ENCODE measurements around the gene MKLN1. TPM values are rescaled to one million over a fixed set of nuclear protein-coding genes. Genes with fewer than 3 reads are reported as not detected.

MKLN1 gene
- total RNA-seq, 4 donors from 2014 or later, result 39.4 to 74.4 (median 53.2) TPM

DNA sequence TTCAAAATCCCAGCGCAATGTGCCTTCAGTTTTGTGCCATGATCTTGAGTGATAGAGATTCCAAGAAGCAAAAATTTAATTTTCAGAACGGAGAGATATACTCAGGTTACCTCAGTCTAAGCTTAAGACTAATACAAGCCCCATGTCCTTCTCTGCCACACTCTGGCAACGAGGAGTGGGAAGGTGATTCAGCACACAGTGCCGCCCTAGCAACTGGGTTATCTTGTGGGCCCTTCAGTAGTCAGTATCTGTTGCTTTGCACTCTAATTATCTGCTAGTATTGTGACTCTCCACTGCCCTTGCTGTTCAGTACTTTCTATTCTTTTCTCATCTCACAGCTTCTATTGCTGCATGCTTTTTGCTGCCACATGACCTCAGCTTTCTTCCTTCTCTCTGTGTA is 39.2 kb upstream of the MKLN1 start:
- Histone ChIP-seq H3K4me3 (no peak overlapping the region), H3K36me3 (no peaks in the 10 kb centered on the region), H3K4me1 (no peaks in the 10 kb centered on the region), H3K27me3 (no peaks in the 10 kb centered on the region), H3K9me3 (no peaks in the 10 kb centered on the region), H3K27ac (no peak overlapping the region)
- DNase-seq, result no peak
- TF ChIP-seq, protein P1, sequence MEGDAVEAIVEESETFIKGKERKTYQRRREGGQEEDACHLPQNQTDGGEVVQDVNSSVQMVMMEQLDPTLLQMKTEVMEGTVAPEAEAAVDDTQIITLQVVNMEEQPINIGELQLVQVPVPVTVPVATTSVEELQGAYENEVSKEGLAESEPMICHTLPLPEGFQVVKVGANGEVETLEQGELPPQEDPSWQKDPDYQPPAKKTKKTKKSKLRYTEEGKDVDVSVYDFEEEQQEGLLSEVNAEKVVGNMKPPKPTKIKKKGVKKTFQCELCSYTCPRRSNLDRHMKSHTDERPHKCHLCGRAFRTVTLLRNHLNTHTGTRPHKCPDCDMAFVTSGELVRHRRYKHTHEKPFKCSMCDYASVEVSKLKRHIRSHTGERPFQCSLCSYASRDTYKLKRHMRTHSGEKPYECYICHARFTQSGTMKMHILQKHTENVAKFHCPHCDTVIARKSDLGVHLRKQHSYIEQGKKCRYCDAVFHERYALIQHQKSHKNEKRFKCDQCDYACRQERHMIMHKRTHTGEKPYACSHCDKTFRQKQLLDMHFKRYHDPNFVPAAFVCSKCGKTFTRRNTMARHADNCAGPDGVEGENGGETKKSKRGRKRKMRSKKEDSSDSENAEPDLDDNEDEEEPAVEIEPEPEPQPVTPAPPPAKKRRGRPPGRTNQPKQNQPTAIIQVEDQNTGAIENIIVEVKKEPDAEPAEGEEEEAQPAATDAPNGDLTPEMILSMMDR (IDR thresholded peaks at IDR 0.05), result no peak
- TF ChIP-seq POLR2A (IDR thresholded peaks at IDR 0.05), result no peak

DNA sequence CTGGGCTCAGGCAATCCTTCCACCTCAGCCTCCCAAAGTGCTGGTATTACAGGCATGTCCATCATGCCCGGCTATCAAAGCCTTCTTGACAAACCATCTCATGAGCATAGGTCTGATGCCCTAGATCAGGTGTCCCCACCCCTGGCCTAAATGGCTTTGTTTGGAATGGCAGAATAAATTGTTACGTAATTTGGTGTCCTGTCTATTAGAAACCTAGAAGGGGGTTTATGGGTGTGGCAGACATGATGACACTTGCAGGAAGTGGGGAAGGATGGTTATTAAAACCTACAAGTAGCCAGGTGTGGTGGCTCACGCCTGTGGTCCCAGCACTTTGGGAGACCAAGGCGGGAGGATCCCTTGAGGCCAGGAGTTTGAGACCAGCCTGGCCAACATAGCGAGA is 38.6 kb upstream of the MKLN1 start:
- TF ChIP-seq, protein P1 (IDR thresholded peaks at IDR 0.05), result no peak
- TF ChIP-seq POLR2A (IDR thresholded peaks at IDR 0.05), result no peak
- no peaks in the 10 kb centered on the region for H3K27me3 ChIP-seq
- no peaks in the 10 kb centered on the region for H3K4me1 ChIP-seq
- H3K27ac ChIP-seq, result no peak overlapping the region
- no peak for DNase-seq
- no peak overlapping the region for H3K4me3 ChIP-seq
- H3K36me3 ChIP-seq, result no peaks in the 10 kb centered on the region
- no peaks in the 10 kb centered on the region for H3K9me3 ChIP-seq

DNA sequence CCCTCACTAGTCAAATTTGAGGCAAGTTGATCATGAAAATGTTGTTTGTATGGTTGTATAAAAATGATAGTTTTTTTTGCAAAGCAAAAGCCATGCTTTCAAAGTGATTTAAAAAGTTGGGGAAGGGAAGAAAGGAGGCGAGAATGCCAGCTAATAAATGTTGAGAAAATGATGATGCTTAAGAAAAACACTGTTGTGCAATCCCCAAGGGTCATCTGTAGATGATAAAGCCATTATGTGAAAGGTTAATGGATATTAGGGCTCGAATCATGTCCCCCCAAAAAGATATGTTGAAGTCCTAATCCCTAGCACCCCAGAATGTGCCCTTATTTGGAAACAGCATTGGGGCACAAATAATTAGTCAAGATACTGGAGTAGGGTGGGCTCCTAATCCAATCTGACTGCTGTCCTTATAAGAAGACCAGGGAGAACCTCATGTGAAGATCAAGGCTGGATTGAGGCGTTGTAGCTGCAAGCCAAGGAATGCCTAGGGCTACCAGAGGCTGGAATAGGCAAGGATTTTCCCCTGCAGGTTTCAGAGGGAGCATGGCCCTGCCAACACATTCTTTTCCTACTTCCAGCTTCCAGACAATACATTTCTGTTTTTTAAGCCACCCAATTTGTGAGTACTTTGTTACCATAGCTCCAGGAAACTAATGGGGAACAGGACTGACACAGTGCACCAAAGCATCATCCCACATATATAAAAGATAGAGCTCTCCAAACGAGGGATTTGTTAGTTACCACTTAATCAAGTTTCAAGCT is 35.4 kb upstream of the MKLN1 start:
- Histone ChIP-seq H3K36me3 (no peaks in the 10 kb centered on the region), H3K27ac (no peak overlapping the region), H3K4me1 (no peaks in the 10 kb centered on the region), H3K27me3 (no peaks in the 10 kb centered on the region), H3K9me3 (no peaks in the 10 kb centered on the region), H3K4me3 (no peak overlapping the region)
- TF ChIP-seq, protein P1 (IDR thresholded peaks at IDR 0.05), result no peak
- no peak for TF ChIP-seq POLR2A (IDR thresholded peaks at IDR 0.05)
- DNase-seq, result no peak

DNA sequence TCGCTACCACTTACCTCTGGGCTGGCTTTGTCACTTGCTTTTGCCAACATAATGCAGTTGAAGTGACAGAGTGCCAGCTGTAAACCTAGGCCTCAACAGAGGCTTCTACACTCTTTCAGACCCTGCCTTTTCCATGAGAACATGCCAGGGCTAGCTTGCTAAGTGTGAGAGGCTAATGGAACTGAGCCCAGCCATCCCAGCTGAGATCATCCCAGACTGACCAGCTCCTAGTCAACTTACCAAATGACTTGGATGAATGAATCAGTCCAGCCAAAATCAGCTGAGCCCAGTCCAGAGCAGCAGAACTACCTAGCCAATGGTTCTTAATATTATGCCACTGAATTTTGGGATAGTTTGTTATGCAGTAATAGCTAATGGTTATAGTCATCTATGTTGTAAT is 34.7 kb upstream of the MKLN1 start:
- Histone ChIP-seq H3K27me3 (no peaks in the 10 kb centered on the region), H3K27ac (no peak overlapping the region), H3K4me3 (no peak overlapping the region), H3K9me3 (no peaks in the 10 kb centered on the region), H3K36me3 (no peaks in the 10 kb centered on the region), H3K4me1 (no peaks in the 10 kb centered on the region)
- TF ChIP-seq POLR2A (IDR thresholded peaks at IDR 0.05), result no peak
- TF ChIP-seq, protein P1 (IDR thresholded peaks at IDR 0.05), result no peak
- no peak for DNase-seq

DNA sequence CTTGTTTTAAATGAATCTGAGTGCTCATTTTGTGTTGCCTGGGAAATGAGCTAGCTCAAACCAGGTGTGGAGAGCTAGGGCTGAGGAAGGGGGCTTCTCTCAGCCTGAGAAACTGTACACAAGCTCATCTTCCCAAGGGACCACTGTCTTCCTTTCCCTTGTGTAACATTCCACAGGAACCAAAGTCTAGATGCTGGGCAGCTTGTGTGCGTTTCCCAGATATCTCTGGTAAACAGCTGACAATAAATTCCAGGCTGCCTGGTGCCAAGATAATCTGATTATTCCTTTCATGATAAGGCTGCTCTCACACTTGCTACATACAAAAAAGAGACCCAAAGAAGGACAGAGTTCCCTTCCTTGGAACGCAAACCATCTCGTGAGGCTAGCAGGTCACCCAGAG is 33.1 kb upstream of the MKLN1 start:
- no peak overlapping the region for H3K4me3 ChIP-seq
- no peaks in the 10 kb centered on the region for H3K36me3 ChIP-seq
- H3K27me3 ChIP-seq, result no peaks in the 10 kb centered on the region
- no peaks in the 10 kb centered on the region for H3K9me3 ChIP-seq
- DNase-seq, result no peak
- TF ChIP-seq POLR2A (IDR thresholded peaks at IDR 0.05), result no peak
- TF ChIP-seq, protein P1 (IDR thresholded peaks at IDR 0.05), result no peak
- no peak overlapping the region for H3K27ac ChIP-seq
- no peaks in the 10 kb centered on the region for H3K4me1 ChIP-seq

All from Peyer's patch (tissue), 4 donors.